ENCODE data around the gene FOSL2. TPM values are rescaled to one million over a fixed set of nuclear protein-coding genes. Genes with fewer than 3 reads are reported as not detected.

Gene FOSL2
- total RNA-seq, 2 experiments from 2014 or later: 0.35 to 1.0 TPM

- DNase-seq (ENCODE audit: low spot score): no peak
- no peaks in the 10 kb centered on the region for H3K79me2 ChIP-seq (ENCODE audit: insufficient read depth, low read depth, low read length)
- H3K27ac ChIP-seq (ENCODE audit: low read depth, low read length, poor library complexity, severe bottlenecking): no peak overlapping the region
- intact Hi-C loops (cut with micrococcal nuclease; ENCODE audit: unreplicated experiment): no loop called here
- H3K9me3 ChIP-seq (ENCODE audit: low read length): no peaks in the 10 kb centered on the region
- no peaks in the 10 kb centered on the region for H3K9me2 ChIP-seq (ENCODE audit: insufficient read depth, low read length)
- H2AFZ ChIP-seq (ENCODE audit: low read length): no peak overlapping the region
- POLR2A ChIA-PET: no interaction called here
- CTCF ChIA-PET (ENCODE audit: unreplicated experiment): no interaction called here
- H3K4me2 ChIP-seq (ENCODE audit: low read length): no peak overlapping the region
- no peak overlapping the region for H3K4me3 ChIP-seq (ENCODE audit: low read depth, low read length, poor library complexity, severe bottlenecking)
- BruUV-seq (replicated peaks): no TSS peak
- H3K4me1 ChIP-seq (ENCODE audit: insufficient read depth, low read length, poor library complexity, severe bottlenecking): no peaks in the 10 kb centered on the region
- no peaks in the 10 kb centered on the region for H4K20me1 ChIP-seq (ENCODE audit: insufficient read depth, low read length)
- TF ChIP-seq EZH2phosphoT487 (IDR thresholded peaks at IDR 0.05; ENCODE audit: borderline replicate concordance, low read depth, low read length): no peak
- TF ChIP-seq CTCF (conservative IDR thresholded peaks at IDR 0.05; ENCODE audit: low read length): no peak
- no peaks in the 10 kb centered on the region for H3K36me3 ChIP-seq (ENCODE audit: insufficient read depth, low read length)
Measured at GRCh38 chr2:28433215-28433614, 40.6 kb downstream of the FOSL2 start.

GRCh38 chr2:28433935-28434599, 41.4 kb downstream of the FOSL2 start:
- Histone ChIP-seq H3K36me3 (ENCODE audit: insufficient read depth, low read length) (no peaks in the 10 kb centered on the region), H3K4me2 (ENCODE audit: low read length) (no peak overlapping the region), H3K9me3 (ENCODE audit: low read length) (no peaks in the 10 kb centered on the region), H3K79me2 (ENCODE audit: insufficient read depth, low read depth, low read length) (no peaks in the 10 kb centered on the region), H3K4me3 (ENCODE audit: low read depth, low read length, poor library complexity, severe bottlenecking) (no peak overlapping the region), H2AFZ (ENCODE audit: low read length) (no peak overlapping the region), H3K9me2 (ENCODE audit: insufficient read depth, low read length) (no peaks in the 10 kb centered on the region), H3K27ac (ENCODE audit: low read depth, low read length, poor library complexity, severe bottlenecking) (no peak overlapping the region), H3K4me1 (ENCODE audit: insufficient read depth, low read length, poor library complexity, severe bottlenecking) (no peaks in the 10 kb centered on the region), H4K20me1 (ENCODE audit: insufficient read depth, low read length) (no peaks in the 10 kb centered on the region)
- DNase-seq (ENCODE audit: low spot score): no peak
- TF ChIP-seq EZH2phosphoT487 (IDR thresholded peaks at IDR 0.05; ENCODE audit: borderline replicate concordance, low read depth, low read length) (no peak), CTCF (conservative IDR thresholded peaks at IDR 0.05; ENCODE audit: low read length) (no peak)
- ChIA-PET CTCF (ENCODE audit: unreplicated experiment) (no interaction called here), POLR2A (no interaction called here)
- no TSS peak for BruUV-seq (replicated peaks)
- intact Hi-C loops (cut with micrococcal nuclease; ENCODE audit: unreplicated experiment): no loop called here

GRCh38 chr2:28434600-28434989, 41.9 kb downstream of the FOSL2 start:
- Histone ChIP-seq H3K4me2 (ENCODE audit: low read length) (no peak overlapping the region), H3K4me3 (ENCODE audit: low read depth, low read length, poor library complexity, severe bottlenecking) (no peak overlapping the region), H3K27ac (ENCODE audit: low read depth, low read length, poor library complexity, severe bottlenecking) (no peak overlapping the region), H3K79me2 (ENCODE audit: insufficient read depth, low read depth, low read length) (no peaks in the 10 kb centered on the region), H2AFZ (ENCODE audit: low read length) (no peak overlapping the region), H3K36me3 (ENCODE audit: insufficient read depth, low read length) (no peaks in the 10 kb centered on the region), H3K9me2 (ENCODE audit: insufficient read depth, low read length) (no peaks in the 10 kb centered on the region), H4K20me1 (ENCODE audit: insufficient read depth, low read length) (no peaks in the 10 kb centered on the region), H3K4me1 (ENCODE audit: insufficient read depth, low read length, poor library complexity, severe bottlenecking) (no peaks in the 10 kb centered on the region), H3K9me3 (ENCODE audit: low read length) (no peaks in the 10 kb centered on the region)
- intact Hi-C loops (cut with micrococcal nuclease; ENCODE audit: unreplicated experiment): no loop called here
- ChIA-PET CTCF (ENCODE audit: unreplicated experiment) (no interaction called here), POLR2A (no interaction called here)
- no TSS peak for BruUV-seq (replicated peaks)
- DNase-seq (ENCODE audit: low spot score): no peak
- TF ChIP-seq CTCF (conservative IDR thresholded peaks at IDR 0.05; ENCODE audit: low read length) (no peak), EZH2phosphoT487 (IDR thresholded peaks at IDR 0.05; ENCODE audit: borderline replicate concordance, low read depth, low read length) (no peak)
